Progenitor cell of endocrine pancreas (in vitro differentiated cells): Measurements from ENCODE around the gene POPDC3. TPM values are rescaled to one million over a fixed set of nuclear protein-coding genes. Genes with fewer than 3 reads are reported as not detected.

Experiments used
- DNase-seq: peaks from one replicate; pipeline ENCODE4 v3.0.0; 2021; ENCODE audit warnings: low spot score; ENCODE audit not compliant: unreplicated experiment
- H3K27ac Mint-ChIP-seq: 2 replicates; pipeline ENCODE4 v1.8.0; 2021; ENCODE audit warnings: mild to moderate bottlenecking, moderate library complexity, mixed read lengths
- H3K27me3 Mint-ChIP-seq: 2 replicates; pipeline ENCODE4 v1.8.0; 2021; ENCODE audit warnings: mixed read lengths
- H3K36me3 Mint-ChIP-seq: 2 replicates; pipeline ENCODE4 v1.8.0; 2022; ENCODE audit warnings: mixed read lengths; ENCODE audit not compliant: insufficient read depth
- H3K4me1 Mint-ChIP-seq: 2 replicates; pipeline ENCODE4 v1.8.0; 2021; ENCODE audit warnings: low read depth, mixed read lengths
- H3K4me3 Mint-ChIP-seq: 2 replicates; pipeline ENCODE4 v1.8.0; 2021; ENCODE audit warnings: low read depth, mild to moderate bottlenecking, moderate library complexity, mixed read lengths
- H3K9me3 Mint-ChIP-seq: 2 replicates; pipeline ENCODE4 v1.8.0; 2021; ENCODE audit warnings: low read depth, mixed read lengths
- total RNA-seq: library from RNA; stranded (reverse); gene quantifications from 2 replicates; pipeline ENCODE4 v1.2.1, GENCODE V29; 2021
- TF ChIP-seq, protein P1 (sequence below): fragments of 200-600 bp; sonication (generic); IDR thresholded peaks from one replicate; pipeline ENCODE4 v1.5.0; 2021; ENCODE audit warnings: antibody characterized with exemption, mild to moderate bottlenecking; ENCODE audit not compliant: unreplicated experiment

Gene POPDC3
- total RNA-seq, 1 donor from 2014 or later: 1.3 TPM

DNA sequence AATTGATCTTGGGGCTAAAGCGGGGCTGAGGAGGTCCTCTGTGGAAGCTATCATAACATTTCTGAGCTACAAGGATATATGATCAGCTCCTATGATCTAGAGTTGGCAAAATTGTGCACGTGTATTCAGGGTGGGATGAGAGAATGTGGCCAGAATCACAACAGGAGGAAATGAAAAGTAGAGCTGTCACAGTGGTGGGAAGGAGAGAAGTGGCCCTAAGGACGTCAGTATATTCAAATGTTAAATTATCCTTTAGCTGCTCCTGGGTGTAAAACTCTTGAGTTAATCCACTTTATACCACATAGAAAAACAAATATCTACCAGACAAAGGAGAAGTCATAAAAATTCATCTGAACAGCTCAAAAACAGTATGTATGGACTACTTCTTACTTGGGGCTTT, 14.8 kb upstream of the POPDC3 start:
- H3K4me3 Mint-ChIP-seq: no peak overlapping the region
- H3K27ac Mint-ChIP-seq: no peak overlapping the region
- H3K9me3 Mint-ChIP-seq: no peaks in the 10 kb centered on the region
- H3K36me3 Mint-ChIP-seq: no peaks in the 10 kb centered on the region
- TF ChIP-seq, protein P1, sequence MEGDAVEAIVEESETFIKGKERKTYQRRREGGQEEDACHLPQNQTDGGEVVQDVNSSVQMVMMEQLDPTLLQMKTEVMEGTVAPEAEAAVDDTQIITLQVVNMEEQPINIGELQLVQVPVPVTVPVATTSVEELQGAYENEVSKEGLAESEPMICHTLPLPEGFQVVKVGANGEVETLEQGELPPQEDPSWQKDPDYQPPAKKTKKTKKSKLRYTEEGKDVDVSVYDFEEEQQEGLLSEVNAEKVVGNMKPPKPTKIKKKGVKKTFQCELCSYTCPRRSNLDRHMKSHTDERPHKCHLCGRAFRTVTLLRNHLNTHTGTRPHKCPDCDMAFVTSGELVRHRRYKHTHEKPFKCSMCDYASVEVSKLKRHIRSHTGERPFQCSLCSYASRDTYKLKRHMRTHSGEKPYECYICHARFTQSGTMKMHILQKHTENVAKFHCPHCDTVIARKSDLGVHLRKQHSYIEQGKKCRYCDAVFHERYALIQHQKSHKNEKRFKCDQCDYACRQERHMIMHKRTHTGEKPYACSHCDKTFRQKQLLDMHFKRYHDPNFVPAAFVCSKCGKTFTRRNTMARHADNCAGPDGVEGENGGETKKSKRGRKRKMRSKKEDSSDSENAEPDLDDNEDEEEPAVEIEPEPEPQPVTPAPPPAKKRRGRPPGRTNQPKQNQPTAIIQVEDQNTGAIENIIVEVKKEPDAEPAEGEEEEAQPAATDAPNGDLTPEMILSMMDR: no peak
- no peak for DNase-seq
- no peaks in the 10 kb centered on the region for H3K4me1 Mint-ChIP-seq
- H3K27me3 Mint-ChIP-seq: no peaks in the 10 kb centered on the region

DNA sequence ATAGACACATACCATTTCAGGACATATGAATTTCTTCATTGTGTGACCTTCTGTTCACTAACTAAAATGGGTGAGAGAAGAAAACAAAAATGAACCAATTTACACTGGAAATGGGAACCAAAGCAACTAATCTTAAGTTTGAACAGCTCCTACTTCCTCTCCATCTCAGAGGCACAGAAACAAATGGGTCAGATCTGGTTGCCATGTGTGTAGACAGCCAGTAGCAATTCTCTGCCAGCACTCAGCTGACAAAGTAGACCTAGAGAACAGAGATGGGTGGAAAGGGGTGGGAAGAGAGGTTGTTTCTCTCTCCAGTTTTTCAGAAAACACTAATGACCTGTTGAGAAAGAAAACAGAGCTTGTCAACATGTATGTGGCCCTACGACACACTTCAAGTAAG, 14.3 kb upstream of the POPDC3 start:
- Mint-ChIP-seq H3K27ac (no peak overlapping the region), H3K4me3 (no peak overlapping the region), H3K27me3 (no peaks in the 10 kb centered on the region), H3K9me3 (no peaks in the 10 kb centered on the region), H3K4me1 (no peaks in the 10 kb centered on the region), H3K36me3 (no peaks in the 10 kb centered on the region)
- DNase-seq: no peak
- TF ChIP-seq, protein P1: no peak

DNA sequence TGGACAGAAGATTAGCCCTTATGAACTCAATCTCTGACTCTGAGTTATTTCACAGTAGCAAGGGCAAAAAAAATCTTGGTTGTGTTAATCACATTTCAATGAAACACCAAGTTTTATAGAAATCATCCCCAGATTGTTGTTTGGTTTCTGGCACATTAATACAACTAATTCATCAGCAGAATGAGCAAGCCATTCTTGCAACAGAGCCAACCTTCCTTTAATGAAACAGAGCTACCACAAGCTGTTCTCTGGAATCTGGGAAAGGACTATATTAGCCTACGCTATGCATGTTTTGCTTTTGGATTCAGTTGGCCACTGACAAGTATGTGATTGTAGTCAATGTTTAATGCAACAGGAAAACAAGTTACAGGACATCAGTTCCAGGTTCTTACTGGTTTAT, 13.8 kb upstream of the POPDC3 start:
- H3K27ac Mint-ChIP-seq: no peak overlapping the region
- no peaks in the 10 kb centered on the region for H3K9me3 Mint-ChIP-seq
- no peak for DNase-seq
- no peaks in the 10 kb centered on the region for H3K4me1 Mint-ChIP-seq
- H3K4me3 Mint-ChIP-seq: no peak overlapping the region
- no peaks in the 10 kb centered on the region for H3K27me3 Mint-ChIP-seq
- no peaks in the 10 kb centered on the region for H3K36me3 Mint-ChIP-seq
- TF ChIP-seq, protein P1: no peak

DNA sequence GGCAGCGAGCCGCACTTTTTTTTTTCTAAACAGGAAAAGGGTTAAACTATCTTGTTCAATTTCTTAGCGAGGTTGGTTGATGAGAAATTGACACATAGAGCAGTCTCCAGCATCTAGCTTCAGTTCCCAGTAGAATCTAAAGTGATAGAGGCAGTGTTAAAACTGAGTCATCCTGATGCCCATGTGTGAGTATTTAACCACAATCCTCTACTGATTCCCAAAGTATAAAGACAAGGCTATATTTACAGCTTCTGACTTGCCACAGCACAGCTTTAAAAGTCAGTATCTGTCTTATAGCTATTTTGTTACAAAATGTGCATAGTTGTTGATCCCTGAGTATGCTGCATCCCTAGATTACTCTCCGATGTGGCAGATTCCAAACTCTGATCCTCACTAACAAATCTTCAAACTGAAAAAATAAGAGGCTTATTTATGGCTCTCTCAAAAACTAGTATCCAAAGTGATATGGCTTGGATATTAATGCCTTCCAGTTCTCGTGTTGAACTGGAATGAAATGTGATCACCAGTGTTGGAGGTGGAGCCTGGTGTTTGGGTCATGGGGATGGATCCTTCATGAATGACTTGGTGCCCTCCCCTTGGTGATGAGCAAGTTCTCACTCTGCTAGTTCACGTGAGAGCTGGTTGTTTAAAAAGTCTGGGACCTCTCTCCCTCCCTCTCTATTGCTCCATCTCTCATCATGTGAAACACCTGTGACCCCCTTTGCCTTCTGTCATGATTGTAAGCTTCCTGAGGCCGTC, 13.1 kb upstream of the POPDC3 start:
- DNase-seq: no peak
- Mint-ChIP-seq H3K27me3 (no peaks in the 10 kb centered on the region), H3K4me3 (no peak overlapping the region), H3K27ac (no peak overlapping the region), H3K4me1 (no peaks in the 10 kb centered on the region), H3K9me3 (no peaks in the 10 kb centered on the region), H3K36me3 (no peaks in the 10 kb centered on the region)
- TF ChIP-seq, protein P1: no peak

DNA sequence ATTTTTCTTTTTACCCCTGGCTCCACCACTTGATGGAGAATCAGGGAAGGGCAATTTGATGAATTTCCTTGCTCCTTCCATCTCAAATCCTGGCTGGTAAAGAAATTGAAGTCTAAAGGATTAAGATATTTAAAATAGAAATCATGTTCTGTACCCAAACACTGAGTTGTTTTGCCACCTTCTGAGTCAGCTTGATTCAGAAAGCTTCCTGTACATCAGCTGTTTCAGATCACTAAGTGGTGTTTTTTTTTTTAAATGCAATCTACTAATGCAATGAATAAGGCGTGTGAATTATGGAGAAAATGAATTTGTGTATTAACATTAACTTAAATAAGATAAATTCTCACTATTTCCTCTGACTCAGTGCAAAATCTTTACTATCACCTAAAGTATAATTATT, 11.5 kb upstream of the POPDC3 start:
- Mint-ChIP-seq H3K36me3 (no peaks in the 10 kb centered on the region), H3K4me1 (no peaks in the 10 kb centered on the region), H3K27me3 (no peaks in the 10 kb centered on the region), H3K9me3 (no peaks in the 10 kb centered on the region), H3K27ac (no peak overlapping the region), H3K4me3 (no peak overlapping the region)
- TF ChIP-seq, protein P1: no peak
- DNase-seq: no peak
